HCT116 (cell line): ENCODE data around the gene RNU7-1. TPM values are rescaled to one million over a fixed set of nuclear protein-coding genes. Genes with fewer than 3 reads are reported as not detected.

Experiments
- ATAC-seq: fragments of 200-7000 bp; cut with Tn5 transposase; 2 replicates; pipeline ENCODE4 v1.9.1; 2020; ENCODE audit warnings: mild to moderate bottlenecking, moderate library complexity
- BruUV-seq: library from RNA; stranded (reverse); fragments of 400-500 nt; replicated peaks from 2 replicates; lab custom pipeline; 2021; lab: Mats Ljungman, UMichigan
- CTCF ChIA-PET: fragments of 300-600 bp; sonication (Branson Sonifier 250); formaldehyde crosslinking; loops from one replicate; lab custom pipeline; 2021; ENCODE audit warnings: antibody characterized with exemption; lab: Charles Lee
- POLR2A ChIA-PET: fragments of 300-600, 350-600 bp; sonication (Branson Sonifier 250); formaldehyde crosslinking; loops from one replicate; lab custom pipeline; 2021; ENCODE audit warnings: antibody characterized with exemption; lab: Charles Lee
- RAD21 ChIA-PET, 2 experiments: fragments of 300-600 bp; sonication (Branson Sonifier 250); formaldehyde crosslinking; loops; one replicate each; lab custom pipeline; 2023; ENCODE audit warnings: low total read pairs in 2 of 2; ENCODE audit not compliant: uncharacterized antibody in 2 of 2, unreplicated experiment in 2 of 2, low non-redundant PET in 1 of 2; lab: Charles Lee
- DNase-seq: peaks from one replicate; pipeline ENCODE4 v3.0.0-alpha.2; 2010; ENCODE audit warnings: low read depth, low spot score
- H2AFZ ChIP-seq: fragments of 200-600 bp; shearing (Covaris generic), sonication (generic); 2 replicates; pipeline ENCODE4 v1.6.1; 2017; ENCODE audit warnings: low read depth, mixed run types, mixed read lengths, antibody characterized with exemption, low read length; ENCODE audit not compliant: poor library complexity, severe bottlenecking
- H3K27ac ChIP-seq: 2 replicates; pipeline ENCODE4 v1.5.1; 2012; ENCODE audit warnings: low read depth, low read length
- H3K27me3 ChIP-seq: fragments of 200-600 bp; sonication (generic); 2 replicates; pipeline ENCODE4 v1.6.1; 2016; ENCODE audit warnings: mixed run types, low read length, mixed read lengths; ENCODE audit not compliant: insufficient read depth
- H3K36me3 ChIP-seq, 2 experiments: fragments of 200-500 bp in 1 of 2; fragments of 200-600 bp in 1 of 2; sonication (Bioruptor generic) in 1 of 2; sonication (generic) in 1 of 2; 2 replicates each; pipeline versions ENCODE4 v1.5.1 to v1.6.1; 2014 to 2016; ENCODE audit warnings: low read length in 2 of 2, inconsistent platforms in 1 of 2, mixed read lengths in 1 of 2, mixed run types in 1 of 2; ENCODE audit not compliant: insufficient read depth in 2 of 2, control insufficient read depth in 1 of 2
- H3K4me1 ChIP-seq, 2 experiments: fragments of 200-600 bp in 1 of 2; sonication (generic) in 1 of 2; 2 replicates each; pipeline versions ENCODE4 v1.5.1 to v1.6.1; 2012 to 2017; ENCODE audit warnings: low read length in 2 of 2, inconsistent platforms in 1 of 2, mild to moderate bottlenecking in 1 of 2, mixed read lengths in 1 of 2, mixed run types in 1 of 2, moderate library complexity in 1 of 2; ENCODE audit not compliant: insufficient read depth in 2 of 2, control insufficient read depth in 1 of 2
- H3K4me2 ChIP-seq: fragments of 200-600 bp; sonication (generic); 2 replicates; pipeline ENCODE4 v1.6.1; 2017; ENCODE audit warnings: mixed run types, low read length, mixed read lengths
- H3K4me3 ChIP-seq, 2 experiments: fragments of 200-600 bp in 1 of 2; sonication (generic) in 1 of 2; replicated peaks in 1 of 2; 2 replicates each; pipeline ENCODE4 v1.5.1; 2011 to 2016; ENCODE audit warnings: low read length in 2 of 2, control low read depth in 1 of 2, low read depth in 1 of 2, mild to moderate bottlenecking in 1 of 2, mixed read lengths in 1 of 2, mixed run types in 1 of 2
- H3K79me2 ChIP-seq: fragments of 200-600 bp; sonication (generic); 2 replicates; pipeline ENCODE4 v1.6.1; 2017; ENCODE audit warnings: mild to moderate bottlenecking, mixed run types, low read length, moderate library complexity, mixed read lengths; ENCODE audit not compliant: insufficient read depth
- H3K9ac ChIP-seq: fragments of 200-600 bp; sonication (generic); 2 replicates; pipeline ENCODE4 v1.6.1; 2016; ENCODE audit warnings: low read length, mixed read lengths
- H3K9me2 ChIP-seq: fragments of 200-600 bp; sonication (generic), shearing (Covaris generic); 2 replicates; pipeline ENCODE4 v1.6.1; 2017; ENCODE audit warnings: mixed run types, mild to moderate bottlenecking, moderate library complexity; ENCODE audit not compliant: insufficient read depth
- H3K9me3 ChIP-seq, 2 experiments: fragments of 200-500 bp in 1 of 2; fragments of 200-600 bp in 1 of 2; sonication (Bioruptor generic) in 1 of 2; sonication (generic) in 1 of 2; 2 replicates each; pipeline ENCODE4 v1.6.1; 2014 to 2017; ENCODE audit warnings: low read length in 2 of 2, mixed read lengths in 2 of 2, inconsistent platforms in 1 of 2, low read depth in 1 of 2, mild to moderate bottlenecking in 1 of 2, mixed run types in 1 of 2, moderate library complexity in 1 of 2; ENCODE audit not compliant: control insufficient read depth in 1 of 2, insufficient read depth in 1 of 2
- H4K20me1 ChIP-seq: fragments of 200-600 bp; sonication (generic), shearing (Covaris generic); 2 replicates; pipeline ENCODE4 v1.6.1; 2017; ENCODE audit warnings: mixed run types, mild to moderate bottlenecking, moderate library complexity; ENCODE audit not compliant: insufficient read depth
- CEBPB ChIP-seq: IDR thresholded peaks from 2 replicates; pipeline ENCODE4 v1.6.1; 2012; ENCODE audit warnings: low read depth
- EZH2phosphoT487 ChIP-seq: fragments of 200-600 bp; IDR thresholded peaks from 2 replicates; pipeline ENCODE4 v1.6.1; 2018; ENCODE audit warnings: antibody characterized with exemption, borderline replicate concordance
- JUND ChIP-seq: IDR thresholded peaks from 2 replicates; pipeline ENCODE4 v1.6.1; 2012
- RAD21 ChIP-seq: IDR thresholded peaks from 2 replicates; pipeline ENCODE4 v1.6.1; 2012; ENCODE audit warnings: low read depth, mild to moderate bottlenecking
- SRF ChIP-seq: IDR thresholded peaks from 2 replicates; pipeline ENCODE4 v1.6.1; 2012; ENCODE audit warnings: low read depth
- TCF7L2 ChIP-seq: IDR thresholded peaks from 2 replicates; pipeline ENCODE4 v1.7.0; 2011; ENCODE audit warnings: borderline replicate concordance, inconsistent platforms; ENCODE audit not compliant: insufficient read depth, insufficient read length; ENCODE audit errors: extremely low read depth
- ZFX ChIP-seq: fragments of 450-650 bp; IDR thresholded peaks from 2 replicates; pipeline ENCODE4 v1.6.1; 2017
- ZNF274 ChIP-seq: fragments of 200-500 bp; sonication (Bioruptor generic); IDR thresholded peaks from 2 replicates; pipeline ENCODE4 v1.6.1; 2014; ENCODE audit warnings: mild to moderate bottlenecking, low read depth, low read length, inconsistent platforms
- intact Hi-C: fragments of 100-400 bp; cut with micrococcal nuclease; formaldehyde crosslinking; loops from 2 replicates; pipeline ENCODE4 v1.10.0; 2022
- total RNA-seq: library from RNA; stranded (reverse); gene quantifications from one replicate; pipeline ENCODE4 v1.2.1, GENCODE V29; 2021; ENCODE audit not compliant: unreplicated experiment
- TF ChIP-seq, protein P1 (sequence below): IDR thresholded peaks from 2 replicates; pipeline ENCODE4 v1.6.1; 2012
- TF ChIP-seq, protein P2 (sequence below), 3 experiments: fragments of 200-600 bp in 1 of 3; sonication (generic) in 1 of 3; IDR thresholded peaks in 2 of 3; conservative IDR thresholded peaks in 1 of 3; 2 replicates each; pipeline ENCODE4 v1.5.1; 2012 to 2017; ENCODE audit warnings: low read depth in 2 of 3, low read length in 2 of 3, antibody characterized with exemption in 1 of 3, borderline replicate concordance in 1 of 3, control low read depth in 1 of 3, mild to moderate bottlenecking in 1 of 3, mixed read lengths in 1 of 3, mixed run types in 1 of 3, moderate library complexity in 1 of 3; ENCODE audit not compliant: insufficient read depth in 1 of 3
- TF ChIP-seq, protein P3 (sequence below): IDR thresholded peaks from 2 replicates; pipeline ENCODE4 v1.6.1; 2012
- TF ChIP-seq, protein P4 (sequence below): IDR thresholded peaks from 2 replicates; pipeline ENCODE4 v1.6.1; 2012; ENCODE audit warnings: low read depth

The RNU7-1 gene
- total RNA-seq, 1 experiment from 2014 or later = not detected

DNA sequence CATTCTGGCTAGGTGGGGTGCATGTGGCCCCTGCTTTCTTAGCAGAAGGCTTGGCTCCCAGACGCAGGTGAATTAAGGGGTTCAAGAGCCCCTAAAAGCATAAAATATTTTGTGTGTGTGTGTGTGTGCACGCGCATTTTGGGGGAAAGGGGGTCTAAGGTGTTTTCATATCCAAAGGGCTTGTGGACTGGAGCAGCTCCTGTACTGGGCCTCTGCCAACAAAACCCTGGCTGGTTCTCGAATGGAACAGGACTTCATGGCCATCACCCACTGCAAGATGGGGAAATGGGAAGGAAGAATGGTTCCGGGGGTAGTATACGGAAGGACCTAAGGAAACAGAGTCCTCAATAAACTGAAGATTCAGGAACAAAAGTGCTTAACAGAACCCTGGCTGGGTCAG lies 19.8 kb upstream of the RNU7-1 start:
- Histone ChIP-seq H3K9ac (peak overlapping the region; percentile 96; the same call in 1 of the 2 replicates), H3K27ac (peak overlapping the region; percentile 99), H4K20me1 (no peaks in the 10 kb centered on the region), H2AFZ (no peak overlapping the region), H3K27me3 (no peaks in the 10 kb centered on the region), H3K4me1 (peaks cover 18 to 49% of the 10 kb centered on the region in 2 experiments), H3K9me3 (no peaks in the 10 kb centered on the region), H3K9me2 (no peaks in the 10 kb centered on the region), H3K36me3 (peaks cover 0 to 9% of the 10 kb centered on the region in 2 experiments; a peak in 1 of 4 replicates), H3K79me2 (peaks cover 17% of the 10 kb centered on the region), H3K4me2 (peak overlapping the region; percentile 89), H3K4me3 (no peak overlapping the region)
- ChIA-PET CTCF (interaction anchor here (3.5 kb wide), 1 partner anchor 52 kb away, joined by 30 read pairs; the partner anchor contains the start of gene SPSB2), POLR2A (interaction anchor here (0.6 to 3.3 kb wide), 4 partner anchors 18 to 52 kb away, joined by 3 to 23 read pairs (median 5); partner anchors contain the start of genes C12orf57, RNU7-1 and SPSB2), RAD21 (no interaction called here)
- BruUV-seq = no TSS peak
- TF ChIP-seq ZNF274 (no peak), JUND (no peak), CEBPB (no peak), EZH2phosphoT487 (no peak), RAD21 (no peak), SRF (no peak), ZFX (no peak), TCF7L2 (no peak)
- TF ChIP-seq, protein P1, sequence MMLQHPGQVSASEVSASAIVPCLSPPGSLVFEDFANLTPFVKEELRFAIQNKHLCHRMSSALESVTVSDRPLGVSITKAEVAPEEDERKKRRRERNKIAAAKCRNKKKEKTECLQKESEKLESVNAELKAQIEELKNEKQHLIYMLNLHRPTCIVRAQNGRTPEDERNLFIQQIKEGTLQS = no peak
- TF ChIP-seq, protein P2, sequence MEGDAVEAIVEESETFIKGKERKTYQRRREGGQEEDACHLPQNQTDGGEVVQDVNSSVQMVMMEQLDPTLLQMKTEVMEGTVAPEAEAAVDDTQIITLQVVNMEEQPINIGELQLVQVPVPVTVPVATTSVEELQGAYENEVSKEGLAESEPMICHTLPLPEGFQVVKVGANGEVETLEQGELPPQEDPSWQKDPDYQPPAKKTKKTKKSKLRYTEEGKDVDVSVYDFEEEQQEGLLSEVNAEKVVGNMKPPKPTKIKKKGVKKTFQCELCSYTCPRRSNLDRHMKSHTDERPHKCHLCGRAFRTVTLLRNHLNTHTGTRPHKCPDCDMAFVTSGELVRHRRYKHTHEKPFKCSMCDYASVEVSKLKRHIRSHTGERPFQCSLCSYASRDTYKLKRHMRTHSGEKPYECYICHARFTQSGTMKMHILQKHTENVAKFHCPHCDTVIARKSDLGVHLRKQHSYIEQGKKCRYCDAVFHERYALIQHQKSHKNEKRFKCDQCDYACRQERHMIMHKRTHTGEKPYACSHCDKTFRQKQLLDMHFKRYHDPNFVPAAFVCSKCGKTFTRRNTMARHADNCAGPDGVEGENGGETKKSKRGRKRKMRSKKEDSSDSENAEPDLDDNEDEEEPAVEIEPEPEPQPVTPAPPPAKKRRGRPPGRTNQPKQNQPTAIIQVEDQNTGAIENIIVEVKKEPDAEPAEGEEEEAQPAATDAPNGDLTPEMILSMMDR (IDR thresholded peaks at IDR 0.05 in 2 of 3, conservative IDR thresholded peaks at IDR 0.05 in 1 of 3; ENCODE audit: borderline replicate concordance in 1 of 3, insufficient read depth in 1 of 3, low read depth in 2 of 3, low read length in 2 of 3) = no peak
- TF ChIP-seq, protein P3, sequence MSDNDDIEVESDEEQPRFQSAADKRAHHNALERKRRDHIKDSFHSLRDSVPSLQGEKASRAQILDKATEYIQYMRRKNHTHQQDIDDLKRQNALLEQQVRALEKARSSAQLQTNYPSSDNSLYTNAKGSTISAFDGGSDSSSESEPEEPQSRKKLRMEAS = no peak
- TF ChIP-seq, protein P4, sequence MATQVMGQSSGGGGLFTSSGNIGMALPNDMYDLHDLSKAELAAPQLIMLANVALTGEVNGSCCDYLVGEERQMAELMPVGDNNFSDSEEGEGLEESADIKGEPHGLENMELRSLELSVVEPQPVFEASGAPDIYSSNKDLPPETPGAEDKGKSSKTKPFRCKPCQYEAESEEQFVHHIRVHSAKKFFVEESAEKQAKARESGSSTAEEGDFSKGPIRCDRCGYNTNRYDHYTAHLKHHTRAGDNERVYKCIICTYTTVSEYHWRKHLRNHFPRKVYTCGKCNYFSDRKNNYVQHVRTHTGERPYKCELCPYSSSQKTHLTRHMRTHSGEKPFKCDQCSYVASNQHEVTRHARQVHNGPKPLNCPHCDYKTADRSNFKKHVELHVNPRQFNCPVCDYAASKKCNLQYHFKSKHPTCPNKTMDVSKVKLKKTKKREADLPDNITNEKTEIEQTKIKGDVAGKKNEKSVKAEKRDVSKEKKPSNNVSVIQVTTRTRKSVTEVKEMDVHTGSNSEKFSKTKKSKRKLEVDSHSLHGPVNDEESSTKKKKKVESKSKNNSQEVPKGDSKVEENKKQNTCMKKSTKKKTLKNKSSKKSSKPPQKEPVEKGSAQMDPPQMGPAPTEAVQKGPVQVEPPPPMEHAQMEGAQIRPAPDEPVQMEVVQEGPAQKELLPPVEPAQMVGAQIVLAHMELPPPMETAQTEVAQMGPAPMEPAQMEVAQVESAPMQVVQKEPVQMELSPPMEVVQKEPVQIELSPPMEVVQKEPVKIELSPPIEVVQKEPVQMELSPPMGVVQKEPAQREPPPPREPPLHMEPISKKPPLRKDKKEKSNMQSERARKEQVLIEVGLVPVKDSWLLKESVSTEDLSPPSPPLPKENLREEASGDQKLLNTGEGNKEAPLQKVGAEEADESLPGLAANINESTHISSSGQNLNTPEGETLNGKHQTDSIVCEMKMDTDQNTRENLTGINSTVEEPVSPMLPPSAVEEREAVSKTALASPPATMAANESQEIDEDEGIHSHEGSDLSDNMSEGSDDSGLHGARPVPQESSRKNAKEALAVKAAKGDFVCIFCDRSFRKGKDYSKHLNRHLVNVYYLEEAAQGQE = no peak
- ATAC-seq (no peak), DNase-seq (no peak)
- intact Hi-C loops = loop anchor here (1.0 to 2.0 kb wide), 3 partner anchors 15 to 168 kb away; partner anchors contain the start of gene C1R
